RCC 7860 (cell line): Measurements from ENCODE around the gene PHKB.
"Not testable (repeated sequence)": the region's sequence is repeated elsewhere in the genome, so short reads cannot be mapped to it uniquely, and the experiment has no call there.

ENCODE experiments used
- DNase-seq: peaks from one replicate; pipeline ENCODE4 v3.0.0-alpha.2; 2015; ENCODE audit warnings: low spot score
- FAIRE-seq: peaks from 2 replicates; lab custom pipeline; 2012; peaks lifted over from hg19 to GRCh38; lab: Jason Lieb, UNC

Gene PHKB

DNA sequence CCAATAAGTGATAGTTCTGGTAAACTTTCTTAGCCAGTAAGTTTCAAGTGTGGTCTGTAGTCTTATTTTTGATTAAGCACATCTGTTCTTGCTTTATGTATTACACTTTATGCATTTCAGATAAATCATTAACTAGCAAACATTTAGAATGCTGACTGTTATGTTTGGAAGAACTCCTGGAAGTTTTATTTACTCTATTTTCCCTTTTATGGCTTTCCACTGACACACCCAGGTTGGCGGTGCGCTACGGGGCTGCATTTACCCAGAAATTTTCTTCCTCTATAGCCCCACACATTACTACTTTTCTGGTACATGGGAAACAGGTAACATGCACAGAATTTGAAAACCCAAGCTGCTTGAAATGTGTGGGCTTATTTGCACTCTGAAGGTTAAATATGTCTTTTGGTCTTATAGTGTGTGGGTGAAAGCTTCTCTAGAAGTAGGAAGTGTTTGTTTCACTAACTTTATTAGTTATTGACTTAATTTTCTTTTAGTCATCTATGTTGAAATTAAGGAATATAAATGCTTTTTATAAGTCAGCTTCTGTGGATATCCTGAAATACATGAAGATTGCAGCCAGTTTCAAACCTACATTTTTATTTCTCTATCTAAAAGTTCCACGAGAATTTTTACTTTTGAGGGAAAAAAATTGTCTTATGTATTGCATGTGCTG lies 203.7 kb downstream of the PHKB start:
- FAIRE-seq = no peak
- no peak for DNase-seq

DNA sequence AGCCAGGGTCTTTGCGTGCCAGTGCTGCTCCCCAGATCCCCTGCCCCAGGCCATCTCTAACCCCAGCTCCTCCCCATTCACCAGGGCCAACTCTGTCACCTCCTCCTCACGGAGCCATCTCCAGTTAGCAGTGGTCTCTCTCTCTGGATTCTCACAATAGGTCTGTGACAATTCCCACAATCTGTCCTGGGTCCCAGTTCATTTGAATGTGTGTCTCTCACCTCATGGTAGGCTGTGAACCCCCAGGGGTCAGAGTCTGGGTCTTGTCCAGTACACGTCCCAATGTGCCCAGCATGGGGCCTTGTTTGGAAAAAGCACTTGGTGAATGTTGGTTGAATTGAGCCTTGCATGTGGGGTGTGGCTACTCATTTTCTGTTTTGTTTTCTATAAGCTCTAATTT lies 205.3 kb downstream of the PHKB start:
- no peak for FAIRE-seq
- DNase-seq = no peak

DNA sequence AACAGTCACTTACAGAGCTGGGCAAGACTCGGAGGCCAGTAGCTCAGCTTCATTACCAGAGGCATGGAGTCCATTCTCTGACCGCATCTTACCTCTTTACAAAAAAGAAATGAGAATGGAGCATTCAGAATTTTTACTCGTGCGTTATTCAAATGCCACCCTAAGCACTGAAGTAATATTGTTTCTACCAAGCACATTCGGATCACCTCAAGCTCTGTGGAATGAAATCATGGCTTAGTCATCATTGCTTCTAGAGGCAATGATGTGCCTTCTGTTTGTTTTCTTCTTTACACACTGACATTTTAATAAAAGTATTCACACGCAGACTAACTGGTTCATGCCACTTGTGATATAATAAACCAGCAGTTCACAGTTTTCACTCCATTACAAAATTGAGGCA lies 206.8 kb downstream of the PHKB start:
- DNase-seq (no peak), FAIRE-seq (no peak)

DNA sequence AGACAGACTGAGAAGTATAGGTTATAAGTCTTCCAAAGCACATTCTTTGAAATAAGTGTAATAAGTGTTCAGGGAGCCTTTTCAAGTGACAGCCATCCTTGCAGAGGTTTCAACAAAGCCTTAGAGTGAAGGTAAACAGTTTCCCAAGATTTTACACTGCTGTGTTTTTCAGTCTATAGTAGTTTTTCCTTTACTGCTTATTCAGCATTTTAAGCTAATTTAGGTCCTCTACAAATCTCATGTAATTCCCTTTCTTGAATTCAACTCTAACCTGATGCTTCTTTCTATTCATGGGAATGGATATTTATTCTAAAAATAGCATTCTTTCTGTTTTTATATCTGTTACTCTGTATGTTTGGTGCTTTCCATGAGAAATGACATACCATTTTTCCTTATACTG lies 211.3 kb downstream of the PHKB start:
- DNase-seq (no peak), FAIRE-seq (no peak)

DNA sequence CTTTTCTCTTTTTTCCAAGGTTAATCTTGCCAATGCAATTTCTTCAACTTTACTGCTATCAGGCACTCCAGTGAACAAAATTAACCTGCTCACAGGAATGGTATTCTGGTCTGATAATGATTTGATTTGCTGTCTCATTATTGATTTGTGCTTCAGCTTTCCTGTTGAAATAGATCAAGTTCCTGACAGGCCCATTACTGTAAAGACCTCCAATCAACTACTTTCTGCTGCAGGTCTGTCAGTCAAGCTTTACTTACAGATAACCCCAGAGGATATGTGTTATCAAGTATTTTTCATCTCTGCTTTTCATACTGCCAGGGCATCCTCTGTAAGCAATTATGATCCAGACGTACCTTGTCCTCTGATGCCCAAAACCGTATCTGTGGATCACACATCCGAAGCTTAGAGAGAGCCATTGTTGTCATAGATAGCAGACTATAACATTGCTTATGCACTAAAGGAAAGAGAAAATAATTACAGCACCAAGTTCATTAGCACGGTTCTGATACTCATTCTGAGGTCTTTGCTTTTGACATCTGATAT lies 215.6 kb downstream of the PHKB start:
- FAIRE-seq = no peak
- DNase-seq = no peak

DNA sequence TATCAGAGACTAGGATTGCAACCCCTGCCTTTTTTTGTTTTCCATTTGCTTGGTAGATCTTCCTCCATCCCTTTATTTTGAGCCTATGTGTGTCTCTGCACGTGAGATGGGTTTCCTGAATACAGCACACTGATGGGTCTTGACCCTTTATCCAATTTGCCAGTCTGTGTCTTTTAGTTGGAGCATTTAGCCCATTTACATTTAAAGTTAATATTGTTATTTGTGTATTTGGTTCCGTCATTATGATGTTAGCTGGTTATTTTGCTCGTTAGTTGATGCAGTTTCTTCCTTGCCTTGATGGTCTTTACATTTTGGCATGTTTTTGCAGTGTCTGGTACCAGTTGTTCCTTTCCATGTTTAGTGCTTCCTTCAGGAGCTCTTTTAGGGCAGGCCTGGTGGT lies 220.4 kb downstream of the PHKB start:
- FAIRE-seq, DNase-seq: not testable (repeated sequence)

DNA sequence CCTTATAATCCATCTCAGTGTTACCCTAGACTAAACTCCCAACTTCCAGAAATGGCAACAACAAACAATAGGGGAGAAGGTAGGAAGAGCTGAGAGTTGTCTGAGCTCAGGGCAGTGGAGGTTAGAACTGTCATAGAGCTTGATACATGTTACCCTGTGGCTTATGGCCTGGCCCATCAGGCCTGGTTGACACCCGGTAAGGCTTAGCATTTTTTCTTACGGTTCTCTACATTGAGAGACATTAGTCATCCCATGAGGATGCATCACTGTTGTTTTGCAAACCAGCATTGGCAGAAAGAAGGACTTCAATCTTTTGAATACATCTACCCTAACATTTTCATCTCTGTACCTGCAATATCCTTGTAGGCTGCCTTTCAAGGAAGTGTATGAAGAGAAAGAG lies 226.6 kb downstream of the PHKB start:
- no peak for DNase-seq

DNA sequence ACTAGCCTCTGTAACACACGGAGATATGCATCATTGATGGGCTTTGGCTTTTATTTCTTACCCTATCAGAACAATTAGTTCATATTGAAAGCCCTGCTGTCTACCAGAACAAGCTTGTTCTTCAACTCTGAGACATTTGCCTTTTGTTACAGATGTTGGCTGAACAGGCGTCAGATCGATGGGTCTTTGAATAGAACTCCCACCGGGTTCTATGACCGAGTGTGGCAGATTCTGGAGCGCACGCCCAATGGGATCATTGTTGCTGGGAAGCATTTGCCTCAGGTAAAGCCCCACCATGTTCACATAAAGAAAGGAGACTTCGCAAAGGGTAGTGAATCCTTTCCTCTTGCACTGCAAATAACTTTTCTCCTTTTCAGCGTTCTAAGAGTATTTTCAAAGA lies 232.1 kb downstream of the PHKB start:
- FAIRE-seq (no peak), DNase-seq (no peak)

More for the DNA sequence above, 226.6 kb downstream of the PHKB start:
- FAIRE-seq = no peak

DNA sequence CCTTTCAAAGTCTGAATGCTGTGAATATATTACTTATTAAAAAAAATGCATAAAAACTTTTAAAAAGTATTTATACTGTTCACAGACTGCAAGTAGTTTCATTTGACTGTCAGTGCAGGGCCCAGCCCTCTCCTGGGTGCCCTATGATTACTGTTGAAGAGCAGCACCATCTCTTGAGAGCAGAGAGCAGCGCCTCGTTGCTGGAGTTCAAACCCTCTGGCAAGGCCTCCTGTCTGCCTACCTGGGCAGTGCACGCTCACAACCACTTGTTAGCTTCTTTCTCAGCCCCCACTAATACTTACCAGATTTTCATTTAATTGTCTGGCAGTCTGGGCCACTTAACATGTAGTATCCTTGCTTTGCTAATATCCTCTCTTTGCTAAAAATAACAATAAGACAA lies 233.4 kb downstream of the PHKB start:
- FAIRE-seq (no peak), DNase-seq (no peak)

DNA sequence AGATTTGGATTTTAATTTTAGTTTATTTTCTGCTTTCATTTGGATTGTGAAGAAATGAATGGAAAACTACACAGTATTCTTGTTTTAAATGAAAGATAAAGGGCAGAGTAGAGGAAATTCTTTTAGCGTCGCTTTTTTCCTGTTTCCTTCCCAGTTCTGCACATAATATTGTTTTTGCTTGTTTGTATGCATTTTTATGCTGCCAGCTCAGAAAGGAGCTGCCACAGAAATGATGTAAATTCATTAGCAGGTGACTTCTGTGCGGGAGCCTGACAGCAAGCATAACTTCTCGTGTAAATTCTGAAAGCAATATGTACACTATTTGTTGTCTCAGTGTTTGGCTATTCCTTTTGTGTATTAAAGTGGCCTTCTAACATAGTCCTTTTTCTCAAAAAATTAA lies 234.6 kb downstream of the PHKB start:
- FAIRE-seq (no peak), DNase-seq (no peak)

DNA sequence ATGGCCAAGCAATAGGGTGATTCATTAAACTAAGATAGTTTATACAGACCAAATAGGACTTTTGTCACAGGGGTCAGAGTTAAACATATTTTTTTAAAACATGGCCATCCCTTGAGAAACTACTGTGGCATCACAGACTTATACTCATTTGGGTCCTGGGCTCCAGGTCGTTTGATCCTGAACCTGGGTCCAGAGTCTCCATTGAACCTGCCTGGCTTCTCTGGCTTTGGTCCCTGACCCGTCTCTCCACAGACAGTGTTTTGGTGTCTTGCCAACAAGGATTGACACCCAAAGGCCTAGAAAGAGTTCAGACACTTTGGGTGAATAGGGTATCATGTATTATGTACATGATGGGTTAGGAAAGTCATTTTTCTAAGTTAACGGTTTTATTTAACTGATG lies 236.7 kb downstream of the PHKB start:
- FAIRE-seq (no peak), DNase-seq (no peak)

DNA sequence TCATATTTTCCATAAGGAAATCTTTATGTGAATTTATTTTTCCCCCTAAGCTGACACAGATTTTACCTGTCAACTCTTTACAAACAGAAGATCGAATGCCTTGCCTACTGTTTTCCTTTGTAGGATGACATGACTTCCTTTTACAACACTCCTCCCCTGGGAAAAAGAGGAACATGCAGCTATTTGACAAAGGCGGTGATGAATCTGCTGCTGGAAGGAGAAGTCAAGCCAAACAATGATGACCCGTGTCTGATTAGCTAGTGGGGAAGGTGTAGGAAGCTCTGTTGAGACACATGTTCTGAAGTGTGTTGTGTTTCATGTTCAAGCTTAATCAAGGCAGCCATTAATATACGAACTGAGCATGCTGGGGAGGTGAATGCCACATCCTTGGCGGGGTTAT lies 238.0 kb downstream of the PHKB start:
- DNase-seq (no peak), FAIRE-seq (no peak)

DNA sequence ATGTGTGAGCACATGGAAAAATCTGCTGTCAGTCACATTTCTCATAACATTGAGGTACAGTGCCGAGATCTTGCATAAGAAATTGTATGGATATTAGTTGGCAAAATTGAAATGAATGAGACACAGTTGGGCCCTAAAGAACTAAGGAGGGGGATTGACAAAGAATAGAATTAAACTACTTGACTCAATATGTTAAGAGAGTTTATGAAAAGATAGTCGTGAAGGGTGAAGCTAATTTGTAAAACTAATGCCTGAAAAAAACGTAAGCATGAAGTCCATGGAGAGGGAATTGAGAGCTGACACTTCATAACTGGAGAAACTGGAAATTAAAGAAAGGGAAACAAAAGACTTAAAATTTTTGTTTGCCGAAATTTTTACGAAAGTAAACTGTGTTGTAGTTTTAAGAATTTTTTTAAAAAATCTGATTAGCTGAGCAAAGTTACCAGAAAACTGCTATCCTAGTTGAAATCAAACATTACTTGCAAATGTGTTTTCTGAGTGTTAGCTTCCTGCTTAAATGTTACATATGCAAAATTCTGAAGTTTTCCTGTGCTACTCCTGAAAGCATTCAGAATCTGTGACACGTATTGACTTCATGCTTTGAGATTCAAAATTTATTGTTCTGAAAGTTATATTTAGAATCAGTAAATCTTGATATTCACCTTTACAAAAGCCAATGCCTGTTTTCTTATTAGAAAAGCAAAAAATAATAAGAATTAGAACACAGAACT lies 239.9 kb downstream of the PHKB start:
- DNase-seq = no peak
- FAIRE-seq = no peak

DNA sequence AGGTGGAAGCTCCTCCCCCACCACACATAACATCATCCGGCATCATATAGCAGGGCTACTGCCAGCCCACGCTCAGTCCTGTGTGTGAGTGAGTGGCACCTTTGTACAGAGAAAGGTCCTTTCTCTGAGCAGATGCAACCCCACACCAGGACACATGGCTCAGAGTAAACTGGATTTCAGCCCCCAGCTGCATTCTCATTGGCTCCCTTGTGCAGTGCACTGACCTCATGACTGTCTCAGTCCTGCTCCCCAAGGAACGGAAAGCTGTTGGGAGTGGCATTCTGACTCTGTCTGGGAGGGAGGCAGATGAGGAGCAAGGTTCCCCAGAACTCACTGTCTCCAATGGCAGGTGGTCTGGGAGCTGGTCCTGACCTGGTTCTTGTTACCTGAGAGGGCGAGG lies 244.1 kb downstream of the PHKB start:
- FAIRE-seq = no peak
- DNase-seq = no peak

DNA sequence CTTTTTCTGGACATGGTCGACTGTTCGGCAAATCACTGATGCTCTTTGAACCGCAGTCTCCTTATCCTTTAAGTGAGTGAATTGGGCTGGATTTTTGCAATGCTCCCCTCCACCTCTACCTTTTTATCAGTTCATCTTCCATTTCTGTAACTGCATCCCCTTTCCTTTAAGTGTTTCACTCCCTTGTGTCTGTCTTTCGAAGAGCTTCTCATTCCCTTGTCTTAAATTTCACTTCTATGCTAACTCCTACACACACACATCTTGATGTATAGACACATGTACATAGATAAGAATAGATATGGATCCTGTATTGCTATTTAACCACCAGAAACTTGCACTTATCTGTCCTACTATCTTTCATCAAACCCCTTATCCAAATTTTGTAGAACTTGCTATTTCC lies 250.7 kb downstream of the PHKB start:
- DNase-seq = no peak
- no peak for FAIRE-seq

DNA sequence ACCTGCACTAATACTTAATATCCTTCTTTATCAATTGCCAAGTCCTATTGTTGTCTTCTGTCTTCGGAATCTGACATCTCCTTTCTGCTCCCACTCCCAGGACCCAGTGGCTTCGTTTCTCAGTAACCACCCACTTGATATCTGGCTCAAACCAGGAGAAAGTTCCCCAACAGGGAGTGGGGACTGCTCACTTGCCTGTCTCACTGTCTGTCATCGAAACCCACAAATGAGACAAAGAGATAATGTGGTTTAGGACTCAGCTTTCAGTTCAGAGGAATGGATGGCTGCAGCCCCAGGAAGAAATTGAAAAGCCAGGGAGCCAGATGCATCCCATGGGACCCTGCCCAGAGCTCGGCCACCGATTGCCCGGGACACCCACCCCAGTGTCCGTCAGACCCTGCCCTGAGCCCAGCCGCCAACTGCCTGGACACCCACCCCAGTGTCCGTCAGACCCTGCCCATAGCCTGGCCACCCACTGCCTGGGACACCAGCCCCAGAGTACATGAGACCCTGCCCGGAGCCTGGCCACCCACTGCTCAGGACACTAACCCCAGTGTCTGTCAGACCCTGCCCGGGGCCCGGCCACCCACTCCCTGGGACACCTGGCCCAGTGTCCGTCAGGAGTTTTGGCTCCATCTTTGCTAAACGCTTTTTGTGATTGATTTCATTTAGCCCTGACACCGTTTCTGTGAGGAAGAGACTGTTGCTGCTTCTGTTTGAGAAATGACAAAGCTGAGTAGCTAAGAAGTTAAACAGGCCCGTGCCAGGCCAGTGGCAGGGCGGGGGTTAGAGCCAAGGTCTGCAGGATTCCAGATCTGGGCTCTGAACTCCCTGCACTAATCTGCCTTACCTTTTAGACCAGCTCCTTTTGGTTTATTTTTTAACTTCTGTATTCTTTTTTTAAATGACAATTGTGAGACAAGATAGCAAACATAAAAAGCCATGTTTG lies 251.4 kb downstream of the PHKB start:
- FAIRE-seq = no peak
- no peak for DNase-seq

DNA sequence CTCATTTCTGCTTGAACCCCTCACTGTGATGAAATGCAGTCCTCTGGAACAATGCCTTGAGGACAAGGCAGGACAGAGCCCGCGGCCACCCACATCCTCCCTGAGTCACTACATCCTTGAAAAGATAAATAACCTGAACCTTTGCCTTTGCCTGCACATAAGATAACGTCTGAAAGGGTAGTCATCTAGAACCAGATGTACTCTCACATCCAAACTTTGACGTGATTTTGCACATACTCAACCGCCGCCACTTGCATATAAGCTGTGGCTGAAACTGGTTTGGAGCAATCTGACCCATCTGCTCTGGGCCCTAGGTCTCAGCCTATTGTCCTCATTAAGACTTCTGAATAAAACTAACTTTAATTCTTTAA lies 252.1 kb downstream of the PHKB start:
- peak; percentile 92 for DNase-seq
- peak; percentile 93 for FAIRE-seq

DNA sequence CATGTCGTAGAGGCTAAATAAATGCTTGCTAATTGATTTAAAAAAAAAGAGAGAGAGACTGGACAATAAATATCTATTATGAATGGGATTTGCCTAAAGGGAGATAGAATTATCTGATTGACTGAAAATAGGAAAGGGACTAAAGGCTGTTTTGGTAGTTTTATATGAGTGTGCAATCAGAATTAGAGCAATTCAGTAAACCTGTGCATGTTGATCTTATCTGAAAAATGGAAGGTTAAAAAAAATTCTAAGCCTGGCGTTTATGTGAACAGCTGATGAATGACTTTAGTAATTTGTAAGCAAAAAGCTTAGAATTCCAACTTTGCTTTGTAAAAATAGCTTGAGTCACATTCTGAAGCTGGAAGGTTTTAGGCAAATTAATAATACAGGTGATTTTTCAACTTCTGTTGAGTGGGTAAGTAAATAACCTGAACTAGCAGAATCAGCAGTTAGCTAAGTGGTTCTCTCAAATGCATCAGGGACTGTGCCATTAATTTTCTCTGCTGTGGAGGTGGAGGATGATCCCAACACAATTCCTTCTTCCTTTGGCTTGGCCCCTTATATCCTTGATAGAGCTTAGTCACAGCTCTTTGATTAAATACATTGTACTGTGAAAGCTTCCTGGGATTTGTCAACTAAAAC lies 254.4 kb downstream of the PHKB start:
- FAIRE-seq = no peak
- no peak for DNase-seq

DNA sequence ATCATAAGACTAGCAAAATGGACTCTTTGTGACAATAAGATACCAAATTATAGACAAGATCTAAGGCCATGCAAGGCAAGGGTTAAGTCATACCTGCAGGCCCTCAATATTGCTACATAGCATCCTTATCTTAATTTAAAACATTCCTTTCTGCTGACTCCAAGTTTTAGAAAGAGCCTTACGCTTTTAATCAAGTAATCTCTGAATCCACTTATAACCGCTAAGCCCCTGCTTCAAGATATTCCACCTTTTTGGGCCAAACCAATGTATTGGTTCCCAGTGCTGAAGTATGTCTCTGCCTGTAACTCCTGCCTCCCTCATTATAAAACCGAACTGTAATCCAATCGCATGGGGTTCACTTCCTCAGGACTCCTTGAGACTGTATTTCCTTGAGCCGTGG lies 255.4 kb downstream of the PHKB start:
- no peak for DNase-seq
- no peak for FAIRE-seq

DNA sequence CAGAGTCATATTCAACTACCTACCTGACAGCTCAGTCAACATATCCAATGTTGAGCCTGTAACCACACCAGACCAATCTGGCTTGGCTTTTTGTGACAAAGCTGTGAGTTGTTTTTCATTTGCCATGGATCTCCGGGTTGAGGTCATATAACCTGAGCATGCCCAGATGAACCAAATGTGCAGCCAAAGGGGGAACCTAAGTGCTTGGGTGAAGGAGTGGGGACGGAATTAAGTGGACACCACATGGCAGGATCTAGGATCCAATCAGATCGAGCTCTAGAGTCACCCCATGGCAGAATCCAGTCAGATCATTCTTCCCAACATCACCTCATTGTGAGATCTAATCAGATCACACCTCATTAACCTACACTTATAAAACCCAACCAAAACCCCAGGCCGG lies 258.6 kb downstream of the PHKB start:
- DNase-seq = no peak
- FAIRE-seq = no peak
